WTC11 (cell line): ENCODE results near the gene TBC1D4.

ENCODE experiments used
- E2F5 ChIP-seq: sonication (generic); formaldehyde crosslinking; IDR thresholded peaks from 2 replicates; pipeline ENCODE4 v1.8.1; 2022; ENCODE audit warnings: mild to moderate bottlenecking, moderate library complexity, missing genetic modification reagents
- MXD4 ChIP-seq: fragments of 250-450 bp; sonication (Bioruptor Pico); IDR thresholded peaks from 2 replicates; pipeline ENCODE4 v1.8.0; 2021; ENCODE audit warnings: mild to moderate bottlenecking, moderate library complexity, borderline replicate concordance
- OVOL2 ChIP-seq: fragments of 250-450 bp; sonication (Bioruptor Pico); IDR thresholded peaks from 2 replicates; pipeline ENCODE4 v1.9.0; 2021; ENCODE audit warnings: mild to moderate bottlenecking, borderline replicate concordance
- SMAD4 ChIP-seq: sonication (generic); formaldehyde crosslinking; IDR thresholded peaks from 2 replicates; pipeline ENCODE4 v1.8.0; 2022; ENCODE audit warnings: mild to moderate bottlenecking, missing genetic modification reagents
- TCF7 ChIP-seq: sonication (generic); formaldehyde crosslinking; IDR thresholded peaks from 2 replicates; pipeline ENCODE4 v1.8.0; 2022; ENCODE audit warnings: mild to moderate bottlenecking, low read depth, missing genetic modification reagents, moderate library complexity
- ZNF121 ChIP-seq: sonication (generic); formaldehyde crosslinking; IDR thresholded peaks from 2 replicates; pipeline ENCODE4 v1.8.0; 2023; ENCODE audit warnings: missing genetic modification reagents
- ZNF671 ChIP-seq: fragments of 250-450 bp; sonication (Bioruptor Pico); IDR thresholded peaks from 2 replicates; pipeline ENCODE4 v1.8.0; 2021; ENCODE audit warnings: mild to moderate bottlenecking
- TF ChIP-seq, protein P1 (sequence below): fragments of 200-600 bp; IDR thresholded peaks from 2 replicates; pipeline ENCODE4 v1.8.0; 2022; ENCODE audit warnings: antibody characterized with exemption
- TF ChIP-seq, protein P2 (sequence below): fragments of 250-450 bp; sonication (Bioruptor Pico); IDR thresholded peaks from 2 replicates; pipeline ENCODE4 v1.8.0; 2021; ENCODE audit warnings: mild to moderate bottlenecking
- TF ChIP-seq, protein P3 (sequence below): sonication (generic); formaldehyde crosslinking; IDR thresholded peaks from 2 replicates; pipeline ENCODE4 v1.8.0; 2022; ENCODE audit warnings: mild to moderate bottlenecking, missing genetic modification reagents
- TF ChIP-seq, protein P4 (sequence below): sonication (generic); formaldehyde crosslinking; IDR thresholded peaks from 2 replicates; pipeline ENCODE4 v1.8.1; 2022; ENCODE audit warnings: mild to moderate bottlenecking, missing genetic modification reagents, moderate library complexity, borderline replicate concordance

DNA sequence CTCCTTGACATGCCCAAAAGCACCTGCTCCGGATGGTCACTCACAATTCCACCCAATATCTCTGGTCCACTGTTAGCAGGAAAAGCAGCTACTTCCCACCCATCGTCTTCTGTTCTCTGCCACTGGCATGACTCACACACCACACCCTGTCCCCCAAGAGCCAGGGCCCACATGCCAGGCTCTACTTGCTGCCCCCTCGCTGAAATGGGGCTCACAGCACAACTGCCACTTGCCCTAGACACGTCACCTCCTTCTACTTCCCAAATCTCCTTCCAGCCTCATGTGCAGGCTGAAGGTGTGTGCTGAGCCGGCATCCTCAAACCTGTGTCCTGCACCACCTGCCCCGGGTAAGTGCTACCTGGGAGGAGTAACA, 65.0 kb downstream of the TBC1D4 start:
- TF ChIP-seq, protein P1, sequence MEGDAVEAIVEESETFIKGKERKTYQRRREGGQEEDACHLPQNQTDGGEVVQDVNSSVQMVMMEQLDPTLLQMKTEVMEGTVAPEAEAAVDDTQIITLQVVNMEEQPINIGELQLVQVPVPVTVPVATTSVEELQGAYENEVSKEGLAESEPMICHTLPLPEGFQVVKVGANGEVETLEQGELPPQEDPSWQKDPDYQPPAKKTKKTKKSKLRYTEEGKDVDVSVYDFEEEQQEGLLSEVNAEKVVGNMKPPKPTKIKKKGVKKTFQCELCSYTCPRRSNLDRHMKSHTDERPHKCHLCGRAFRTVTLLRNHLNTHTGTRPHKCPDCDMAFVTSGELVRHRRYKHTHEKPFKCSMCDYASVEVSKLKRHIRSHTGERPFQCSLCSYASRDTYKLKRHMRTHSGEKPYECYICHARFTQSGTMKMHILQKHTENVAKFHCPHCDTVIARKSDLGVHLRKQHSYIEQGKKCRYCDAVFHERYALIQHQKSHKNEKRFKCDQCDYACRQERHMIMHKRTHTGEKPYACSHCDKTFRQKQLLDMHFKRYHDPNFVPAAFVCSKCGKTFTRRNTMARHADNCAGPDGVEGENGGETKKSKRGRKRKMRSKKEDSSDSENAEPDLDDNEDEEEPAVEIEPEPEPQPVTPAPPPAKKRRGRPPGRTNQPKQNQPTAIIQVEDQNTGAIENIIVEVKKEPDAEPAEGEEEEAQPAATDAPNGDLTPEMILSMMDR: no peak
- TF ChIP-seq, protein P2, sequence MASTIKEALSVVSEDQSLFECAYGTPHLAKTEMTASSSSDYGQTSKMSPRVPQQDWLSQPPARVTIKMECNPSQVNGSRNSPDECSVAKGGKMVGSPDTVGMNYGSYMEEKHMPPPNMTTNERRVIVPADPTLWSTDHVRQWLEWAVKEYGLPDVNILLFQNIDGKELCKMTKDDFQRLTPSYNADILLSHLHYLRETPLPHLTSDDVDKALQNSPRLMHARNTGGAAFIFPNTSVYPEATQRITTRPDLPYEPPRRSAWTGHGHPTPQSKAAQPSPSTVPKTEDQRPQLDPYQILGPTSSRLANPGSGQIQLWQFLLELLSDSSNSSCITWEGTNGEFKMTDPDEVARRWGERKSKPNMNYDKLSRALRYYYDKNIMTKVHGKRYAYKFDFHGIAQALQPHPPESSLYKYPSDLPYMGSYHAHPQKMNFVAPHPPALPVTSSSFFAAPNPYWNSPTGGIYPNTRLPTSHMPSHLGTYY (CRISPR knock-in tag): no peak
- TF ChIP-seq ZNF671 (no peak), TCF7 (no peak), SMAD4 (CRISPR knock-in tag) (no peak), MXD4 (no peak), OVOL2 (CRISPR knock-in tag) (no peak), E2F5 (CRISPR knock-in tag) (no peak), ZNF121 (CRISPR knock-in tag) (no peak)
- TF ChIP-seq, protein P3, sequence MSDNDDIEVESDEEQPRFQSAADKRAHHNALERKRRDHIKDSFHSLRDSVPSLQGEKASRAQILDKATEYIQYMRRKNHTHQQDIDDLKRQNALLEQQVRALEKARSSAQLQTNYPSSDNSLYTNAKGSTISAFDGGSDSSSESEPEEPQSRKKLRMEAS: no peak
- TF ChIP-seq, protein P4, sequence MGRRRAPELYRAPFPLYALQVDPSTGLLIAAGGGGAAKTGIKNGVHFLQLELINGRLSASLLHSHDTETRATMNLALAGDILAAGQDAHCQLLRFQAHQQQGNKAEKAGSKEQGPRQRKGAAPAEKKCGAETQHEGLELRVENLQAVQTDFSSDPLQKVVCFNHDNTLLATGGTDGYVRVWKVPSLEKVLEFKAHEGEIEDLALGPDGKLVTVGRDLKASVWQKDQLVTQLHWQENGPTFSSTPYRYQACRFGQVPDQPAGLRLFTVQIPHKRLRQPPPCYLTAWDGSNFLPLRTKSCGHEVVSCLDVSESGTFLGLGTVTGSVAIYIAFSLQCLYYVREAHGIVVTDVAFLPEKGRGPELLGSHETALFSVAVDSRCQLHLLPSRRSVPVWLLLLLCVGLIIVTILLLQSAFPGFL: no peak
